ENCODE data around the gene LDAF1.

The LDAF1 gene

GRCh38 chr16:21184834-21185233, 26.4 kb downstream of the LDAF1 start:
- H3K27me3 ChIP-seq: peaks cover 4% of the 10 kb centered on the region
- no peak overlapping the region for H3K27ac ChIP-seq
- H3K4me1 ChIP-seq (ENCODE audit: control insufficient read depth in 1 of 2, insufficient read depth in 1 of 2, low read depth in 1 of 2, low read length in 1 of 2): no peaks in the 10 kb centered on the region
- H3K4me3 ChIP-seq (ENCODE audit: low read depth in 1 of 2, low read length in 1 of 2): no peak overlapping the region
- no peaks in the 10 kb centered on the region for H3K9me3 ChIP-seq
- peaks cover 13% of the 10 kb centered on the region for H3K36me3 ChIP-seq
- TF ChIP-seq, protein P1, sequence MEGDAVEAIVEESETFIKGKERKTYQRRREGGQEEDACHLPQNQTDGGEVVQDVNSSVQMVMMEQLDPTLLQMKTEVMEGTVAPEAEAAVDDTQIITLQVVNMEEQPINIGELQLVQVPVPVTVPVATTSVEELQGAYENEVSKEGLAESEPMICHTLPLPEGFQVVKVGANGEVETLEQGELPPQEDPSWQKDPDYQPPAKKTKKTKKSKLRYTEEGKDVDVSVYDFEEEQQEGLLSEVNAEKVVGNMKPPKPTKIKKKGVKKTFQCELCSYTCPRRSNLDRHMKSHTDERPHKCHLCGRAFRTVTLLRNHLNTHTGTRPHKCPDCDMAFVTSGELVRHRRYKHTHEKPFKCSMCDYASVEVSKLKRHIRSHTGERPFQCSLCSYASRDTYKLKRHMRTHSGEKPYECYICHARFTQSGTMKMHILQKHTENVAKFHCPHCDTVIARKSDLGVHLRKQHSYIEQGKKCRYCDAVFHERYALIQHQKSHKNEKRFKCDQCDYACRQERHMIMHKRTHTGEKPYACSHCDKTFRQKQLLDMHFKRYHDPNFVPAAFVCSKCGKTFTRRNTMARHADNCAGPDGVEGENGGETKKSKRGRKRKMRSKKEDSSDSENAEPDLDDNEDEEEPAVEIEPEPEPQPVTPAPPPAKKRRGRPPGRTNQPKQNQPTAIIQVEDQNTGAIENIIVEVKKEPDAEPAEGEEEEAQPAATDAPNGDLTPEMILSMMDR (IDR thresholded peaks at IDR 0.05): no peak

- Histone ChIP-seq H3K9me3 (no peaks in the 10 kb centered on the region), H3K36me3 (peaks cover 13% of the 10 kb centered on the region), H3K4me1 (ENCODE audit: control insufficient read depth in 1 of 2, insufficient read depth in 1 of 2, low read depth in 1 of 2, low read length in 1 of 2) (no peaks in the 10 kb centered on the region), H3K27ac (no peak overlapping the region), H3K27me3 (peaks cover 4% of the 10 kb centered on the region), H3K4me3 (ENCODE audit: low read depth in 1 of 2, low read length in 1 of 2) (no peak overlapping the region)
- TF ChIP-seq, protein P1 (IDR thresholded peaks at IDR 0.05): no peak
Measured at GRCh38 chr16:21185659-21186325, 27.3 kb downstream of the LDAF1 start.

DNA sequence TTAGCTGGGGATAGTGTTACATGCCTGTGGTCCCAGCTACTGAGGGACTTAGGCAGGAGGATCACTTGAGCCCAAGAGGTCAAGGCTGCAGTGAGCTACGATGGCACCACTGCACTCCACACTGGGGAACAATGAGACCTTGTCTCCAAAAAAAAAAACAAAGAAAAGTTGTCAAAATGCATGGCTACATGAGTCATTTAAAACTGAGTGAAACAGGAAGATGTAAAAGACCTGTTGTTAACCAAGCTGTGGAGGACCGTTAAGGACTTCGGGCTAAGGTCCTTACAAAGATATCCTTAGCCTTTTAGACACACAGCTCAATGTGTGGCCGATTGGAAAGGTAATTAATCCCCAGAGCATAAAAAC, 27.8 kb downstream of the LDAF1 start:
- Histone ChIP-seq H3K36me3 (peaks cover 12% of the 10 kb centered on the region), H3K27me3 (peaks cover 4% of the 10 kb centered on the region), H3K4me1 (ENCODE audit: control insufficient read depth in 1 of 2, insufficient read depth in 1 of 2, low read depth in 1 of 2, low read length in 1 of 2) (no peaks in the 10 kb centered on the region), H3K9me3 (no peaks in the 10 kb centered on the region), H3K27ac (no peak overlapping the region), H3K4me3 (ENCODE audit: low read depth in 1 of 2, low read length in 1 of 2) (no peak overlapping the region)
- TF ChIP-seq, protein P1 (IDR thresholded peaks at IDR 0.05): no peak

- no peak overlapping the region for H3K4me3 ChIP-seq (ENCODE audit: low read depth in 1 of 2, low read length in 1 of 2)
- H3K27me3 ChIP-seq: peaks cover 4% of the 10 kb centered on the region
- no peak overlapping the region for H3K27ac ChIP-seq
- H3K4me1 ChIP-seq (ENCODE audit: control insufficient read depth in 1 of 2, insufficient read depth in 1 of 2, low read depth in 1 of 2, low read length in 1 of 2): no peaks in the 10 kb centered on the region
- TF ChIP-seq, protein P1 (IDR thresholded peaks at IDR 0.05): no peak
- no peaks in the 10 kb centered on the region for H3K36me3 ChIP-seq
- no peaks in the 10 kb centered on the region for H3K9me3 ChIP-seq
Measured at GRCh38 chr16:21189311-21189710, 30.8 kb downstream of the LDAF1 start.

GRCh38 chr16:21190013-21190412, 31.5 kb downstream of the LDAF1 start:
- Histone ChIP-seq H3K4me1 (ENCODE audit: control insufficient read depth in 1 of 2, insufficient read depth in 1 of 2, low read depth in 1 of 2, low read length in 1 of 2) (no peaks in the 10 kb centered on the region), H3K4me3 (ENCODE audit: low read depth in 1 of 2, low read length in 1 of 2) (no peak overlapping the region), H3K27ac (no peak overlapping the region), H3K27me3 (peaks cover 4% of the 10 kb centered on the region), H3K36me3 (no peaks in the 10 kb centered on the region), H3K9me3 (no peaks in the 10 kb centered on the region)
- TF ChIP-seq, protein P1 (IDR thresholded peaks at IDR 0.05): no peak
